K562 (cell line): ENCODE results near the gene BAIAP2. TPM values are rescaled to one million over a fixed set of nuclear protein-coding genes. Genes with fewer than 3 reads are reported as not detected.
A peak's percentile ranks its signal among the peaks of the same experiment; 100 is the strongest.

ENCODE experiments used
- ATAC-seq: fragments of 200-7000 bp; cut with Tn5 transposase; 3 replicates; pipeline ENCODE4 v1.9.1; 2020; ENCODE audit warnings: moderate library complexity
- BruUV-seq: library from RNA; stranded (reverse); fragments of 400-500 nt; replicated peaks from 2 replicates; lab custom pipeline; 2021; lab: Mats Ljungman, UMichigan
- CTCF ChIA-PET: fragments of 300-600 bp; formaldehyde crosslinking; extraction: SDS; loops from one replicate; lab custom pipeline; 2021; ENCODE audit warnings: low intra/inter-chr PET ratio; lab: Yijun Ruan, JAX
- POLR2A ChIA-PET: fragments of 300-600, 350-650 bp; sonication (Branson Sonifier 250); formaldehyde crosslinking; extraction: SDS; loops from one replicate; lab custom pipeline; 2021; ENCODE audit warnings: antibody characterized with exemption, inconsistent platforms; lab: Yijun Ruan, JAX
- DNase-seq, 4 experiments: peaks; one replicate each; pipeline versions ENCODE4 v3.0.0 to v3.0.0-alpha.2; 2011 to 2018; ENCODE audit warnings: low spot score in 3 of 4, mixed read lengths in 3 of 4; ENCODE audit errors: extremely low read depth in 1 of 4
- FAIRE-seq: peaks from 2 replicates; lab custom pipeline; 2011; peaks lifted over from hg19 to GRCh38; lab: Jason Lieb, UNC
- H2AFZ ChIP-seq: 2 replicates; pipeline ENCODE4 v1.6.0; 2011; ENCODE audit warnings: low read depth, low read length, control low read depth, inconsistent platforms
- H3K27ac ChIP-seq: fragments of 200-600 bp; 3 replicates; pipeline ENCODE4 v1.8.0; 2011; ENCODE audit warnings: low read depth, mild to moderate bottlenecking, control low read depth, inconsistent platforms, low read length, moderate library complexity, mixed read lengths; ENCODE audit errors: extremely low read depth
- H3K27me3 ChIP-seq, 2 experiments: fragments of 300-600 bp in 1 of 2; 2 replicates in 1 of 2; 3 replicates in 1 of 2; pipeline versions ENCODE4 v1.6.0 to v1.8.0; 2011; ENCODE audit warnings: inconsistent platforms in 2 of 2, low read length in 2 of 2, mild to moderate bottlenecking in 1 of 2, mixed read lengths in 1 of 2, moderate library complexity in 1 of 2; ENCODE audit not compliant: control insufficient read depth in 2 of 2, insufficient read depth in 2 of 2
- H3K36me3 ChIP-seq: fragments of 300-600 bp; 3 replicates; pipeline ENCODE4 v1.8.0; 2011; ENCODE audit warnings: mild to moderate bottlenecking, low read length, inconsistent platforms; ENCODE audit not compliant: control insufficient read depth, insufficient read depth
- H3K4me1 ChIP-seq, 2 experiments: fragments of 200-600 bp in 1 of 2; replicated peaks in 1 of 2; 2 replicates in 1 of 2; 3 replicates in 1 of 2; pipeline versions ENCODE4 v1.5.1 to v1.8.0; 2011; ENCODE audit warnings: inconsistent platforms in 2 of 2, low read length in 2 of 2, mild to moderate bottlenecking in 1 of 2, mixed read lengths in 1 of 2, moderate library complexity in 1 of 2; ENCODE audit not compliant: control insufficient read depth in 2 of 2, insufficient read depth in 2 of 2
- H3K4me2 ChIP-seq: 2 replicates; pipeline ENCODE4 v1.6.1; 2011; ENCODE audit warnings: low read length, control low read depth, inconsistent platforms, mixed read lengths; ENCODE audit not compliant: insufficient read depth
- H3K4me3 ChIP-seq: fragments of 200-600 bp; sonication (generic), shearing (Covaris generic); 2 replicates; pipeline ENCODE4 v1.5.1; 2016; ENCODE audit warnings: control low read depth, inconsistent platforms
- H3K79me2 ChIP-seq: fragments of 200-600 bp; 3 replicates; pipeline ENCODE4 v1.8.0; 2011; ENCODE audit warnings: low read length, inconsistent platforms; ENCODE audit not compliant: control insufficient read depth, insufficient read depth
- H3K9ac ChIP-seq, 2 experiments: 2 replicates each; pipeline versions ENCODE4 v1.6.0 to v1.6.1; 2011; ENCODE audit warnings: low read depth in 2 of 2, low read length in 2 of 2, control low read depth in 1 of 2, inconsistent platforms in 1 of 2, mild to moderate bottlenecking in 1 of 2, mixed read lengths in 1 of 2; ENCODE audit not compliant: insufficient read depth in 1 of 2
- H3K9me1 ChIP-seq: one replicate; pipeline ENCODE4 v1.6.0; 2011; ENCODE audit warnings: inconsistent platforms, mild to moderate bottlenecking, low read length, moderate library complexity; ENCODE audit not compliant: control insufficient read depth, insufficient read depth
- H3K9me3 ChIP-seq: replicated peaks from 2 replicates; pipeline ENCODE4 v1.5.1; 2011; ENCODE audit warnings: low read depth, low read length, inconsistent platforms; ENCODE audit not compliant: control insufficient read depth, insufficient read depth
- H4K20me1 ChIP-seq: replicated peaks from 2 replicates; pipeline ENCODE4 v1.6.1; 2011; ENCODE audit warnings: low read length, inconsistent platforms, mixed read lengths; ENCODE audit not compliant: control insufficient read depth, insufficient read depth
- ADNP ChIP-seq: fragments of 200-800 bp; sonication (Bioruptor generic); IDR thresholded peaks from 2 replicates; pipeline ENCODE4 v1.6.1; 2016; ENCODE audit warnings: missing genetic modification characterization, missing compliant biosample characterization
- ATF4 ChIP-seq: fragments of 450-650 bp; formaldehyde crosslinking; IDR thresholded peaks from 2 replicates; pipeline ENCODE4 v1.4.0; 2022; ENCODE audit warnings: mild to moderate bottlenecking, moderate library complexity
- BCLAF1 ChIP-seq, 2 experiments: fragments of 450-650 bp in 1 of 2; IDR thresholded peaks; 2 replicates each; pipeline ENCODE4 v1.6.1; 2011 to 2017; ENCODE audit warnings: low read depth in 2 of 2, antibody characterized with exemption in 1 of 2, borderline replicate concordance in 1 of 2, low read length in 1 of 2, mild to moderate bottlenecking in 1 of 2, mixed read lengths in 1 of 2; ENCODE audit not compliant: control insufficient read depth in 1 of 2
- CREB1 ChIP-seq, 2 experiments: sonication (generic) in 1 of 2; formaldehyde crosslinking in 1 of 2; IDR thresholded peaks; 2 replicates each; pipeline versions ENCODE4 v1.6.1 to v1.8.0; 2012 to 2022; ENCODE audit warnings: inconsistent platforms in 1 of 2, mild to moderate bottlenecking in 1 of 2, missing genetic modification reagents in 1 of 2, moderate library complexity in 1 of 2
- GATA2 ChIP-seq: sonication (generic); formaldehyde crosslinking; IDR thresholded peaks from 2 replicates; pipeline ENCODE4 v1.4.0; 2020; ENCODE audit warnings: mild to moderate bottlenecking, missing genetic modification reagents
- HNRNPH1 ChIP-seq: fragments of 200-400 bp; formaldehyde crosslinking; optimal IDR thresholded peaks from 2 replicates; pipeline ENCODE3; 2017; ENCODE audit warnings: low read depth, mild to moderate bottlenecking, low read length, moderate library complexity
- MAZ ChIP-seq, 2 experiments: fragments of 450-650 bp in 1 of 2; sonication (generic) in 1 of 2; formaldehyde crosslinking; IDR thresholded peaks in 1 of 2; conservative IDR thresholded peaks in 1 of 2; 2 replicates each; pipeline versions ENCODE4 v1.4.0 to v1.5.0; 2020; ENCODE audit warnings: mild to moderate bottlenecking in 1 of 2, missing genetic modification reagents in 1 of 2
- PYGO2 ChIP-seq: fragments of 450-650 bp; IDR thresholded peaks from 2 replicates; pipeline ENCODE4 v1.6.1; 2016; ENCODE audit warnings: mild to moderate bottlenecking, missing genetic modification characterization, moderate library complexity, missing compliant biosample characterization
- WGBS: fragments of 100-300 bp; shearing (Covaris generic); methylation state at CpG from one replicate; pipeline ENCODE4 v1.1.6; 2016; ENCODE audit warnings: low coverage, mixed read lengths; ENCODE audit not compliant: insufficient coverage; ENCODE audit errors: missing lambda C conversion rate; 5-methylcytosine and 5-hydroxymethylcytosine counted together
- in situ Hi-C: fragments of 300-500 bp; cut with MboI; formaldehyde crosslinking; loops from 4 replicates; pipeline ENCODE4 v1.15.0; 2018; ENCODE audit warnings: inconsistent platforms, mixed read lengths
- intact Hi-C: fragments of 100-400 bp; cut with micrococcal nuclease; formaldehyde crosslinking; loops from 2 replicates; pipeline ENCODE4 v1.14.2; 2022
- polyA plus RNA-seq, 8 experiments: library from polyadenylated mRNA; depleted of rRNA in 4 of 8; stranded (reverse) in 5 of 8; unstranded in 3 of 8; fragments of >200 nt; fragmentation: Nextera tagmentation in 2 of 8; fragmentation: Illumina TruSeq in 1 of 8; extraction: Ambion mirVana in 2 of 8; extraction: Trizol in 1 of 8; gene quantifications; 2 replicates each; pipeline versions ENCODE4 v1.2.1 to v1.2.3, GENCODE V29; 2011 to 2014; ENCODE audit warnings: inconsistent platforms in 1 of 8, missing spikeins in 1 of 8
- total RNA-seq, 7 experiments: library from RNA; depleted of rRNA in 6 of 7; stranded (reverse); fragments of >200 nt in 6 of 7; fragmentation: Illumina TruSeq in 2 of 7; extraction: Trizol in 2 of 7; gene quantifications; 2 replicates each; pipeline versions ENCODE4 v1.2.1 to v1.2.3, GENCODE V29; 2011 to 2021; ENCODE audit warnings: low replicate concordance in 1 of 7

The BAIAP2 gene
- total and polyA plus RNA-seq, 9 of the 15 experiments (the other 6 are each of a cell fraction or from before 2014, with no cell fraction given), result 2.3 to 51.6 (median 18.4) TPM

GRCh38 chr17:81075307-81075706 is 40.4 kb downstream of the BAIAP2 start:
- no peaks in the 10 kb centered on the region for H3K79me2 ChIP-seq
- no peaks in the 10 kb centered on the region for H3K9me3 ChIP-seq
- peaks cover 15% of the 10 kb centered on the region; the same call in 1 of the 2 replicates for H4K20me1 ChIP-seq
- FAIRE-seq (no peak), DNase-seq (no peak), ATAC-seq (no peak)
- no peak overlapping the region for H3K27ac ChIP-seq
- no peak overlapping the region for H3K4me3 ChIP-seq
- H2AFZ ChIP-seq, result no peak overlapping the region
- no peak for TF ChIP-seq BCLAF1 (IDR thresholded peaks at IDR 0.05; ENCODE audit: borderline replicate concordance in 1 of 2, control insufficient read depth in 1 of 2, low read depth in 2 of 2, low read length in 1 of 2)
- no peak for TF ChIP-seq HNRNPH1
- TF ChIP-seq GATA2, result no peak
- TF ChIP-seq ATF4 (CRISPR knock-in tag), result no peak
- TF ChIP-seq PYGO2 (tag), result no peak
- no peak for TF ChIP-seq ADNP (tag)
- TF ChIP-seq MAZ (CRISPR knock-in tag; conservative IDR thresholded peaks at IDR 0.05 in 1 of 2, IDR thresholded peaks at IDR 0.05 in 1 of 2), result no peak
- TF ChIP-seq CREB1 (IDR thresholded peaks at IDR 0.05), result no peak
- TF ChIP-seq CREB1 (CRISPR knock-in tag; IDR thresholded peaks at IDR 0.05), result no peak
- peaks cover 24% of the 10 kb centered on the region; the same call in 2 of the 3 replicates for H3K36me3 ChIP-seq
- no peaks in the 10 kb centered on the region for H3K9me1 ChIP-seq
- CTCF ChIA-PET, result no interaction called here
- intact Hi-C loops (no loop called here), in situ Hi-C loops (no loop called here)
- 78% methylated on average over 17 of the region's 17 CpGs for WGBS
- H3K9ac ChIP-seq, result peak overlapping the region in 1 of 2 experiments; percentile 35; a peak in 1 of 4 replicates
- POLR2A ChIA-PET, result interaction anchor here (0.6 kb wide), 1 partner anchor 26 kb away, joined by 3 read pairs; no protein-coding TSS in a partner anchor
- H3K27me3 ChIP-seq, result no peaks in the 10 kb centered on the region
- peaks cover 0 to 32% of the 10 kb centered on the region in 2 experiments; a peak in 3 of 5 replicates for H3K4me1 ChIP-seq
- no TSS peak for BruUV-seq
- H3K4me2 ChIP-seq, result no peak overlapping the region
